AG09309 (cell line): Measurements from ENCODE around the gene MYLK.

Experiments used
- DNase-seq: peaks from one replicate; pipeline ENCODE4 v3.0.0-alpha.2; 2010; ENCODE audit warnings: low read depth
- H3K4me3 ChIP-seq: 2 replicates; pipeline ENCODE4 v1.5.1; 2011; ENCODE audit warnings: mild to moderate bottlenecking, low read depth, low read length, moderate library complexity; ENCODE audit not compliant: control insufficient read depth
- TF ChIP-seq, protein P1 (sequence below): IDR thresholded peaks from 2 replicates; pipeline ENCODE4 v1.5.1; 2011; ENCODE audit warnings: mild to moderate bottlenecking, low read depth, low read length, inconsistent platforms; ENCODE audit not compliant: insufficient read depth, control insufficient read depth; ENCODE audit errors: missing control alignments

Gene MYLK, protein sequence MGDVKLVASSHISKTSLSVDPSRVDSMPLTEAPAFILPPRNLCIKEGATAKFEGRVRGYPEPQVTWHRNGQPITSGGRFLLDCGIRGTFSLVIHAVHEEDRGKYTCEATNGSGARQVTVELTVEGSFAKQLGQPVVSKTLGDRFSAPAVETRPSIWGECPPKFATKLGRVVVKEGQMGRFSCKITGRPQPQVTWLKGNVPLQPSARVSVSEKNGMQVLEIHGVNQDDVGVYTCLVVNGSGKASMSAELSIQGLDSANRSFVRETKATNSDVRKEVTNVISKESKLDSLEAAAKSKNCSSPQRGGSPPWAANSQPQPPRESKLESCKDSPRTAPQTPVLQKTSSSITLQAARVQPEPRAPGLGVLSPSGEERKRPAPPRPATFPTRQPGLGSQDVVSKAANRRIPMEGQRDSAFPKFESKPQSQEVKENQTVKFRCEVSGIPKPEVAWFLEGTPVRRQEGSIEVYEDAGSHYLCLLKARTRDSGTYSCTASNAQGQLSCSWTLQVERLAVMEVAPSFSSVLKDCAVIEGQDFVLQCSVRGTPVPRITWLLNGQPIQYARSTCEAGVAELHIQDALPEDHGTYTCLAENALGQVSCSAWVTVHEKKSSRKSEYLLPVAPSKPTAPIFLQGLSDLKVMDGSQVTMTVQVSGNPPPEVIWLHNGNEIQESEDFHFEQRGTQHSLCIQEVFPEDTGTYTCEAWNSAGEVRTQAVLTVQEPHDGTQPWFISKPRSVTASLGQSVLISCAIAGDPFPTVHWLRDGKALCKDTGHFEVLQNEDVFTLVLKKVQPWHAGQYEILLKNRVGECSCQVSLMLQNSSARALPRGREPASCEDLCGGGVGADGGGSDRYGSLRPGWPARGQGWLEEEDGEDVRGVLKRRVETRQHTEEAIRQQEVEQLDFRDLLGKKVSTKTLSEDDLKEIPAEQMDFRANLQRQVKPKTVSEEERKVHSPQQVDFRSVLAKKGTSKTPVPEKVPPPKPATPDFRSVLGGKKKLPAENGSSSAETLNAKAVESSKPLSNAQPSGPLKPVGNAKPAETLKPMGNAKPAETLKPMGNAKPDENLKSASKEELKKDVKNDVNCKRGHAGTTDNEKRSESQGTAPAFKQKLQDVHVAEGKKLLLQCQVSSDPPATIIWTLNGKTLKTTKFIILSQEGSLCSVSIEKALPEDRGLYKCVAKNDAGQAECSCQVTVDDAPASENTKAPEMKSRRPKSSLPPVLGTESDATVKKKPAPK (N-terminal part only)

DNA sequence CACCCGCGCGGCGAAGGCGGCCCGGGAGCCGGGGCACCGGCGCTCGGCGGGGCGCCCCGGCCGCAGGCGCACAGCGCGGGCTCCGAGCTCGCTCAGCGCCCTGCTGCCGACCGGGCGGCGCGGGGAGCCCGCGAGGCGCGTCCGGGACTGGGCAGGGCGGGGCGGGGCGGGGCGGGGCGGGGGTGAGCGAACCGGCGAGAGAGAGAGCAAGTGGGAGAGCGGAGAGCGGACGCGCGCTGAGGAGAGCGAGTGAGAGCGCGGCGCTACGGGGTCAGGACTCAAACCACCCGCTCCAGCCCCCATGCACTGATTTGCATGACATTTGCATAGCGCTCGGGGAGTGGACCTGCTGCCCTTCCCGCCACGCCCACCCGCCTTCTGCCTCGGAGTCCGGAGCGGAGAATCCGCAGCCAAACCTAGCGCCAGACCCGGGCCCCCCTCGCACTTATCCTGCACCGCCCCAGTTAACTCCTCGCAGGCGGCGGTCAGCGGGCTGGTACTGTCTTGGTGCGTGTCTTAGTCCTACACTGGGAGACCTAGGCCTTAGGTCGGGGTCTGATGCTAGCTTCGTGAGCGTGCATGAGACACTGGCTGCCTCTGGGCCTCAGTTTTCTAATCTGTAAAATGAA lies at the start of gene MYLK:
Gene MYLK, minus strand, starts transcription at position 130 of the 629 bp plus-strand sequence. CDS start 90,491 bp downstream, outside the sequence.
- peak; percentile 83 for DNase-seq
- H3K4me3 ChIP-seq: peak within 1 kb of the TSS; percentile 89
- TF ChIP-seq, protein P1, sequence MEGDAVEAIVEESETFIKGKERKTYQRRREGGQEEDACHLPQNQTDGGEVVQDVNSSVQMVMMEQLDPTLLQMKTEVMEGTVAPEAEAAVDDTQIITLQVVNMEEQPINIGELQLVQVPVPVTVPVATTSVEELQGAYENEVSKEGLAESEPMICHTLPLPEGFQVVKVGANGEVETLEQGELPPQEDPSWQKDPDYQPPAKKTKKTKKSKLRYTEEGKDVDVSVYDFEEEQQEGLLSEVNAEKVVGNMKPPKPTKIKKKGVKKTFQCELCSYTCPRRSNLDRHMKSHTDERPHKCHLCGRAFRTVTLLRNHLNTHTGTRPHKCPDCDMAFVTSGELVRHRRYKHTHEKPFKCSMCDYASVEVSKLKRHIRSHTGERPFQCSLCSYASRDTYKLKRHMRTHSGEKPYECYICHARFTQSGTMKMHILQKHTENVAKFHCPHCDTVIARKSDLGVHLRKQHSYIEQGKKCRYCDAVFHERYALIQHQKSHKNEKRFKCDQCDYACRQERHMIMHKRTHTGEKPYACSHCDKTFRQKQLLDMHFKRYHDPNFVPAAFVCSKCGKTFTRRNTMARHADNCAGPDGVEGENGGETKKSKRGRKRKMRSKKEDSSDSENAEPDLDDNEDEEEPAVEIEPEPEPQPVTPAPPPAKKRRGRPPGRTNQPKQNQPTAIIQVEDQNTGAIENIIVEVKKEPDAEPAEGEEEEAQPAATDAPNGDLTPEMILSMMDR: no peak

DNA sequence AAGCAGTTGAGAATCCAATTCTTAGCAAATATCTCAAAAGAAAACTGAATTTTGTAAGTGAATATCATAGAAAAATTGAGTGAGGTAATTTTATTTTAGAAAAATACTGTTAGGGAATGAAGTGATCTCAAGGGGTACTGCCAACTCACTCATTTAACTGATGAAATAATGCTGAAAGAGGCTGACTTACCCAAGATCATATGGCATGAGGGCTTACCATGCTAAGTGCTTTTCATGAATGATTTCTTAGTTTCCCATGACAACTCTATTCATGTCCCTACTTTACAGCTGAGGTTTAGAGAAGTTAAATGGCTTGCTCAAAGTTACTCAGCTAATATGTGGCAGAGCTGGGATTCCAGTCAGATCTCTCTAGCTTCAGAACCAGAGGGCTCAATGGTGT lies 46.3 kb upstream of the MYLK start:
- TF ChIP-seq, protein P1: no peak
- DNase-seq: no peak
- H3K4me3 ChIP-seq: no peak overlapping the region

DNA sequence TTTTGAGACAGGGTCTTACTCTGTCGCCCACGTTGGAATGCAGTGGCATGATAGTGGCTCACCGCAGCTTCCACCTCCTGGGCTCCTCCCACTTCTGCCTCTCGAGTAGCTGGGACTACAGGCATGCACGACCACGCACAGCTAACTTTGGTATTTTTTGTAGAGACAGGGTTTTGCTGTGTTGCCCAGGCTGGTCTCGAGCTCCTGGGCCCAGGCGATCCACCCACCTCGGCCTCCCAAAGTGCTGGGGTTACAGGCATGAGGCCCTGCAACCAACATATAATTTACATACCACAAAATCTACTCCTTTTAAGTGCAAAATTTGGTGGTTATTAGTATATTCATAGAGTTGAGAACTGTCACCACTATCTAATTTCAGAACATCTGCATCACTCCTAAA lies 45.2 kb upstream of the MYLK start:
- TF ChIP-seq, protein P1: no peak
- DNase-seq: no peak
- no peak overlapping the region for H3K4me3 ChIP-seq

DNA sequence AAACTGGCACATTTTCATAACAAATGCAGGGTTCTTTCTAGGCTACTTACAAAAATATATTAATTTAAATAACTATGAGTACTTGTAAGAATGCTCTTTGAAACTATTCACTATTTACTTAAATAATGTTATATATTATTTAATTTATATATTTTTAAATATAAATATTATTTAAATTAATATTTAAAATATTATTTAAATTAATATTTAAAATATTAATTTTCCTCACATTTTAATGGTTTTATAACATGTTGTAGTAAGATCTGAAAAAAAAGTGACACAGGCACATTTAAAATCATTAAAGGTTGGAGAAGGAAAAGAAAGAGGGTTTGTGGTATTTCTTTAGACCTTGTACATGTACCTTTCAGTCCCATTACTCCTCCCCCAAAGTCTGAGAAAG lies 42.3 kb upstream of the MYLK start:
- H3K4me3 ChIP-seq: no peak overlapping the region
- DNase-seq: no peak
- TF ChIP-seq, protein P1: no peak

DNA sequence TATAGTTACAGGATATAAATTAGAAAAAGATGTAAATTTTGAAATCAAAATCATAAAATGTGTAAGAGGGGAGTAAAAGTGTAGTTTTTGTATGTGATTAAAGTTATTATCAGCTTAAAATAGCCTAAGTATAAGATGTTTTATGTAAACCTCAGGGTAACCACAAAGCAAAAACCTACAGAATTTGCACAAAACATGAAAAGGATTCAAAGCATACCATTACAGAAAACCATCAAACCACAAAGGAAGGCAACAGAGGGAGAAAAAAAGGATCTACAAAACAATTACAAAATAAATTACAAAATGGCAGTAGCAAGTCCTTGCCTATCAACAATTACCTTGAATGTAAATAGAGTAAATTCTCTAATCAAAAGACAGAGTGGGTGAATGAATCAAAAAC lies 36.7 kb upstream of the MYLK start:
- TF ChIP-seq, protein P1: no peak
- DNase-seq: no peak
- H3K4me3 ChIP-seq: no peak overlapping the region

DNA sequence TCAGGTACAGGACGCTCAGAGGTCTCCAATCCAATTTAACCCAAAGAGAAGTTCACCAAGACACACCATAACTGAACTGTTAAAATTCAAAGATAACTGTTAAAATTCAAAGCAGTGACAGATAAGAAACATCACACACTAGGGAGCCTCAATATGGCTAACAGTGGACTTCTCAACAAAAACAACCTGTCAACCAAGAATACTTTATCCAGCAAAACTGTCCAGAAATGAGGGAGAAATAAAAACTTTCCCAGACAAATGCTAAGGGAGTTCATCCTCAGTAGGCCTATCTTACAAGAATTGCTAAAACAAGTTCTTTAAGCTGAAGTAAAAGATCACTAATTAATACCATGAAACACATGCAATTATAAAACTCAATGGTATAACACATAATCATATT lies 36.3 kb upstream of the MYLK start:
- no peak overlapping the region for H3K4me3 ChIP-seq
- TF ChIP-seq, protein P1: no peak

More for the DNA sequence above, 36.3 kb upstream of the MYLK start:
- DNase-seq: no peak
